K562 (cell line): ENCODE data around the gene SCT. TPM values are rescaled to one million over a fixed set of nuclear protein-coding genes. Genes with fewer than 3 reads are reported as not detected.

Experiments used
- ATAC-seq: fragments of 200-7000 bp; cut with Tn5 transposase; 3 replicates; pipeline ENCODE4 v1.9.1; 2020; ENCODE audit warnings: moderate library complexity
- BruUV-seq: library from RNA; stranded (reverse); fragments of 400-500 nt; replicated peaks from 2 replicates; lab custom pipeline; 2021; lab: Mats Ljungman, UMichigan
- CTCF ChIA-PET: fragments of 300-600 bp; formaldehyde crosslinking; extraction: SDS; loops from one replicate; lab custom pipeline; 2021; ENCODE audit warnings: low intra/inter-chr PET ratio; lab: Yijun Ruan, JAX
- POLR2A ChIA-PET: fragments of 300-600, 350-650 bp; sonication (Branson Sonifier 250); formaldehyde crosslinking; extraction: SDS; loops from one replicate; lab custom pipeline; 2021; ENCODE audit warnings: antibody characterized with exemption, inconsistent platforms; lab: Yijun Ruan, JAX
- DNase-seq, 4 experiments: peaks; one replicate each; pipeline versions ENCODE4 v3.0.0 to v3.0.0-alpha.2; 2011 to 2018; ENCODE audit warnings: low spot score in 3 of 4, mixed read lengths in 3 of 4; ENCODE audit errors: extremely low read depth in 1 of 4
- FAIRE-seq: peaks from 2 replicates; lab custom pipeline; 2011; peaks lifted over from hg19 to GRCh38; lab: Jason Lieb, UNC
- H2AFZ ChIP-seq: 2 replicates; pipeline ENCODE4 v1.6.0; 2011; ENCODE audit warnings: low read depth, low read length, control low read depth, inconsistent platforms
- H3K27ac ChIP-seq: fragments of 200-600 bp; 3 replicates; pipeline ENCODE4 v1.8.0; 2011; ENCODE audit warnings: low read depth, mild to moderate bottlenecking, control low read depth, inconsistent platforms, low read length, moderate library complexity, mixed read lengths; ENCODE audit errors: extremely low read depth
- H3K27me3 ChIP-seq, 2 experiments: fragments of 300-600 bp in 1 of 2; 2 replicates in 1 of 2; 3 replicates in 1 of 2; pipeline versions ENCODE4 v1.6.0 to v1.8.0; 2011; ENCODE audit warnings: inconsistent platforms in 2 of 2, low read length in 2 of 2, mild to moderate bottlenecking in 1 of 2, mixed read lengths in 1 of 2, moderate library complexity in 1 of 2; ENCODE audit not compliant: control insufficient read depth in 2 of 2, insufficient read depth in 2 of 2
- H3K36me3 ChIP-seq: fragments of 300-600 bp; 3 replicates; pipeline ENCODE4 v1.8.0; 2011; ENCODE audit warnings: mild to moderate bottlenecking, low read length, inconsistent platforms; ENCODE audit not compliant: control insufficient read depth, insufficient read depth
- H3K4me1 ChIP-seq, 2 experiments: fragments of 200-600 bp in 1 of 2; replicated peaks in 1 of 2; 2 replicates in 1 of 2; 3 replicates in 1 of 2; pipeline versions ENCODE4 v1.5.1 to v1.8.0; 2011; ENCODE audit warnings: inconsistent platforms in 2 of 2, low read length in 2 of 2, mild to moderate bottlenecking in 1 of 2, mixed read lengths in 1 of 2, moderate library complexity in 1 of 2; ENCODE audit not compliant: control insufficient read depth in 2 of 2, insufficient read depth in 2 of 2
- H3K4me2 ChIP-seq: 2 replicates; pipeline ENCODE4 v1.6.1; 2011; ENCODE audit warnings: low read length, control low read depth, inconsistent platforms, mixed read lengths; ENCODE audit not compliant: insufficient read depth
- H3K4me3 ChIP-seq: fragments of 200-600 bp; sonication (generic), shearing (Covaris generic); 2 replicates; pipeline ENCODE4 v1.5.1; 2016; ENCODE audit warnings: control low read depth, inconsistent platforms
- H3K79me2 ChIP-seq: fragments of 200-600 bp; 3 replicates; pipeline ENCODE4 v1.8.0; 2011; ENCODE audit warnings: low read length, inconsistent platforms; ENCODE audit not compliant: control insufficient read depth, insufficient read depth
- H3K9ac ChIP-seq, 2 experiments: 2 replicates each; pipeline versions ENCODE4 v1.6.0 to v1.6.1; 2011; ENCODE audit warnings: low read depth in 2 of 2, low read length in 2 of 2, control low read depth in 1 of 2, inconsistent platforms in 1 of 2, mild to moderate bottlenecking in 1 of 2, mixed read lengths in 1 of 2; ENCODE audit not compliant: insufficient read depth in 1 of 2
- H3K9me1 ChIP-seq: one replicate; pipeline ENCODE4 v1.6.0; 2011; ENCODE audit warnings: inconsistent platforms, mild to moderate bottlenecking, low read length, moderate library complexity; ENCODE audit not compliant: control insufficient read depth, insufficient read depth
- H3K9me3 ChIP-seq: replicated peaks from 2 replicates; pipeline ENCODE4 v1.5.1; 2011; ENCODE audit warnings: low read depth, low read length, inconsistent platforms; ENCODE audit not compliant: control insufficient read depth, insufficient read depth
- H4K20me1 ChIP-seq: replicated peaks from 2 replicates; pipeline ENCODE4 v1.6.1; 2011; ENCODE audit warnings: low read length, inconsistent platforms, mixed read lengths; ENCODE audit not compliant: control insufficient read depth, insufficient read depth
- ARID4B ChIP-seq: sonication (generic); formaldehyde crosslinking; IDR thresholded peaks from 2 replicates; pipeline ENCODE4 v1.8.0; 2022; ENCODE audit warnings: mild to moderate bottlenecking, missing genetic modification reagents
- ATF3 ChIP-seq, 2 experiments: fragments of 450-650 bp in 1 of 2; sonication (generic) in 1 of 2; formaldehyde crosslinking in 1 of 2; IDR thresholded peaks in 1 of 2; conservative IDR thresholded peaks in 1 of 2; 2 replicates each; pipeline versions ENCODE4 v1.6.1 to v1.8.1; 2016 to 2023; ENCODE audit warnings: mild to moderate bottlenecking in 2 of 2, moderate library complexity in 2 of 2, inconsistent platforms in 1 of 2, missing genetic modification reagents in 1 of 2
- EP400 ChIP-seq: fragments of 450-650 bp; IDR thresholded peaks from 2 replicates; pipeline ENCODE4 v1.6.1; 2017; ENCODE audit warnings: antibody characterized with exemption, mild to moderate bottlenecking, moderate library complexity
- JUN ChIP-seq, 2 experiments: sonication (generic) in 1 of 2; formaldehyde crosslinking in 1 of 2; IDR thresholded peaks; 2 replicates each; pipeline versions ENCODE4 v1.6.1 to v1.8.0; 2012 to 2022; ENCODE audit warnings: borderline replicate concordance in 2 of 2, mild to moderate bottlenecking in 2 of 2, improper control_type of control experiment in 1 of 2, low read depth in 1 of 2, low read length in 1 of 2, missing genetic modification reagents in 1 of 2
- KLF10 ChIP-seq: fragments of 250-450 bp; sonication (Bioruptor Pico); IDR thresholded peaks from 2 replicates; pipeline ENCODE4 v1.6.1; 2021; ENCODE audit warnings: matching md5 sums
- NRF1 ChIP-seq, 2 experiments: fragments of 450-650 bp; IDR thresholded peaks in 1 of 2; conservative IDR thresholded peaks in 1 of 2; 2 replicates each; pipeline ENCODE4 v1.6.1; 2014; ENCODE audit warnings: mild to moderate bottlenecking in 2 of 2
- ZNF277 ChIP-seq: fragments of 250-450 bp; sonication (Bioruptor Pico); IDR thresholded peaks from 2 replicates; pipeline ENCODE4 v1.8.0; 2022; ENCODE audit warnings: inconsistent platforms, mild to moderate bottlenecking, moderate library complexity, borderline replicate concordance
- ZNF316 ChIP-seq: fragments of 450-650 bp; IDR thresholded peaks from 2 replicates; pipeline ENCODE4 v1.6.1; 2016
- ZNF592 ChIP-seq: fragments of 450-650 bp; IDR thresholded peaks from 2 replicates; pipeline ENCODE4 v1.6.1; 2017; ENCODE audit warnings: antibody characterized with exemption, mild to moderate bottlenecking
- WGBS: fragments of 100-300 bp; shearing (Covaris generic); methylation state at CpG from one replicate; pipeline ENCODE4 v1.1.6; 2016; ENCODE audit warnings: low coverage, mixed read lengths; ENCODE audit not compliant: insufficient coverage; ENCODE audit errors: missing lambda C conversion rate; 5-methylcytosine and 5-hydroxymethylcytosine counted together
- in situ Hi-C: fragments of 300-500 bp; cut with MboI; formaldehyde crosslinking; loops from 4 replicates; pipeline ENCODE4 v1.15.0; 2018; ENCODE audit warnings: inconsistent platforms, mixed read lengths
- intact Hi-C: fragments of 100-400 bp; cut with micrococcal nuclease; formaldehyde crosslinking; loops from 2 replicates; pipeline ENCODE4 v1.14.2; 2022
- polyA plus RNA-seq, 8 experiments: library from polyadenylated mRNA; depleted of rRNA in 4 of 8; stranded (reverse) in 5 of 8; unstranded in 3 of 8; fragments of >200 nt; fragmentation: Nextera tagmentation in 2 of 8; fragmentation: Illumina TruSeq in 1 of 8; extraction: Ambion mirVana in 2 of 8; extraction: Trizol in 1 of 8; gene quantifications; 2 replicates each; pipeline versions ENCODE4 v1.2.1 to v1.2.3, GENCODE V29; 2011 to 2014; ENCODE audit warnings: inconsistent platforms in 1 of 8, missing spikeins in 1 of 8
- total RNA-seq, 7 experiments: library from RNA; depleted of rRNA in 6 of 7; stranded (reverse); fragments of >200 nt in 6 of 7; fragmentation: Illumina TruSeq in 2 of 7; extraction: Trizol in 2 of 7; gene quantifications; 2 replicates each; pipeline versions ENCODE4 v1.2.1 to v1.2.3, GENCODE V29; 2011 to 2021; ENCODE audit warnings: low replicate concordance in 1 of 7

The SCT gene
- total and polyA plus RNA-seq, 9 of the 15 experiments (the other 6 are each of a cell fraction or from before 2014, with no cell fraction given) = not detected

- Histone ChIP-seq H2AFZ (no peak overlapping the region), H3K4me2 (peak overlapping the region; percentile 44; the same call in 1 of the 2 replicates), H3K27me3 (no peaks in the 10 kb centered on the region), H3K9me3 (no peaks in the 10 kb centered on the region), H3K4me1 (peaks cover 3 to 26% of the 10 kb centered on the region in 2 experiments; a peak in 4 of 5 replicates), H3K9me1 (peaks cover 4% of the 10 kb centered on the region), H3K9ac (peak overlapping the region in 1 of 2 experiments; percentile 40; a peak in 2 of 4 replicates), H3K79me2 (peaks cover 42% of the 10 kb centered on the region), H4K20me1 (peaks cover 5% of the 10 kb centered on the region), H3K4me3 (no peak overlapping the region), H3K36me3 (peaks cover 89% of the 10 kb centered on the region), H3K27ac (peak overlapping the region; percentile 80; the same call in 2 of the 3 replicates)
- in situ Hi-C loops (no loop called here), intact Hi-C loops (no loop called here)
- ATAC-seq (peak; percentile 96), FAIRE-seq (peak; percentile 90), DNase-seq (peak; percentile 57 to 79 (median 73))
- no TSS peak for BruUV-seq
- CTCF ChIA-PET = no interaction called here
- POLR2A ChIA-PET = interaction anchor here (0.7 to 1.4 kb wide), 5 partner anchors 8 to 16 kb away, joined by 3 to 5 read pairs (median 4); no protein-coding TSS in a partner anchor
- WGBS = 25% methylated on average over 6 of the region's 6 CpGs
- no peak for TF ChIP-seq KLF10 (CRISPR knock-in tag)
- TF ChIP-seq ZNF277 (CRISPR knock-in tag) = no peak
- TF ChIP-seq ATF3 (IDR thresholded peaks at IDR 0.05) = peak; percentile 95
- TF ChIP-seq ATF3 (CRISPR knock-in tag; conservative IDR thresholded peaks at IDR 0.05) = no peak
- TF ChIP-seq JUN (IDR thresholded peaks at IDR 0.05; ENCODE audit: borderline replicate concordance, low read depth, low read length) = peak; percentile 73; the same call in 1 of the 2 replicates
- 0 out of 2 replicates have a peak, but pooled peaks have one; percentile 51 for TF ChIP-seq JUN (CRISPR knock-in tag; IDR thresholded peaks at IDR 0.05; ENCODE audit: borderline replicate concordance)
- peak; percentile 42 to 44; a peak in 2 of 4 replicates for TF ChIP-seq NRF1 (conservative IDR thresholded peaks at IDR 0.05 in 1 of 2, IDR thresholded peaks at IDR 0.05 in 1 of 2)
- peak; percentile 65; the same call in 1 of the 2 replicates for TF ChIP-seq ARID4B (CRISPR knock-in tag)
- TF ChIP-seq ZNF316 = peak; percentile 11; the same call in 1 of the 2 replicates
- peak; percentile 64; the same call in 1 of the 2 replicates for TF ChIP-seq ZNF592
- peak; percentile 66; the same call in 1 of the 2 replicates for TF ChIP-seq EP400
Observed at GRCh38 chr11:587978-588380, 39.0 kb downstream of the SCT start.
